ENCODE results near the gene INAFM1.

INAFM1 gene

GRCh38 chr19:47274071-47274890 lies at the start of gene INAFM1:
INAFM1 (plus strand) TSS chr19:47274885; CDS start chr19:47274920, 35 bp downstream.
- peak; percentile 100 for DNase-seq

GRCh38 chr19:47225746-47226425 lies 48.8 kb upstream of the INAFM1 start:
- peak; percentile 93 for DNase-seq

- DNase-seq = peak; percentile 42
Observed at GRCh38 chr19:47226426-47227351, 48.0 kb upstream of the INAFM1 start.

- peak; percentile 51 for DNase-seq
Observed at GRCh38 chr19:47227352-47228167, 47.1 kb upstream of the INAFM1 start.

GRCh38 chr19:47228168-47228936 lies 46.3 kb upstream of the INAFM1 start:
- peak; percentile 63 for DNase-seq

- DNase-seq = peak; percentile 47
Observed at GRCh38 chr19:47228937-47229675, 45.6 kb upstream of the INAFM1 start.

GRCh38 chr19:47229676-47230053 lies 45.0 kb upstream of the INAFM1 start:
- peak; percentile 44 for DNase-seq

GRCh38 chr19:47230054-47230920 lies 44.4 kb upstream of the INAFM1 start:
- peak; percentile 90 for DNase-seq

GRCh38 chr19:47230921-47231214 lies 43.8 kb upstream of the INAFM1 start, which contains the start of gene BBC3:
BBC3 (minus strand) TSS chr19:47231199; CDS start chr19:47228431, 2,768 bp downstream.
- DNase-seq = no peak

GRCh38 chr19:47231215-47232054 lies 43.2 kb upstream of the INAFM1 start:
- peak; percentile 93 for DNase-seq

- no peak for DNase-seq
Observed at GRCh38 chr19:47232422-47233211, 42.1 kb upstream of the INAFM1 start.

GRCh38 chr19:47236072-47236675 lies 38.5 kb upstream of the INAFM1 start:
- DNase-seq = no peak

GRCh38 chr19:47239152-47239551 lies 35.5 kb upstream of the INAFM1 start:
- no peak for DNase-seq

GRCh38 chr19:47239610-47240296 lies 34.9 kb upstream of the INAFM1 start:
- peak; percentile 69 for DNase-seq

GRCh38 chr19:47240556-47240955 lies 34.1 kb upstream of the INAFM1 start:
- DNase-seq = no peak

GRCh38 chr19:47240996-47241918 lies 33.4 kb upstream of the INAFM1 start:
- peak; percentile 87 for DNase-seq

All from activated T-cell treated with anti-CD3 and anti-CD28 coated beads, Interleukin-2, amount 50 U/mL, for 1 hour (primary cell).